Fibroblast of gingiva (primary cell): ENCODE results near the gene EIF5A2.
A peak's percentile ranks its signal among the peaks of the same experiment; 100 is the strongest.
"Not testable (repeated sequence)": the region's sequence is repeated elsewhere in the genome, so short reads cannot be mapped to it uniquely, and the experiment has no call there.

Source experiments
- DNase-seq: peaks from one replicate; pipeline ENCODE4 v3.0.0-alpha.2; 2011; ENCODE audit warnings: low read depth

The EIF5A2 gene

GRCh38 chr3:170896781-170897180, 11.7 kb downstream of the EIF5A2 start:
- no peak for DNase-seq

GRCh38 chr3:170896333-170896732, 12.1 kb downstream of the EIF5A2 start:
- DNase-seq: not testable (repeated sequence)

GRCh38 chr3:170893895-170894294, 14.5 kb downstream of the EIF5A2 start:
- no peak for DNase-seq

GRCh38 chr3:170889630-170890029, 18.8 kb downstream of the EIF5A2 start:
- DNase-seq: no peak

- DNase-seq: peak; percentile 28
These were observed 19.3 kb downstream of the EIF5A2 start for GRCh38 chr3:170889132-170889531.

GRCh38 chr3:170884109-170884930, 24.1 kb downstream of the EIF5A2 start:
- DNase-seq: not testable (repeated sequence)

GRCh38 chr3:170878688-170879087, 29.7 kb downstream of the EIF5A2 start:
- DNase-seq: not testable (repeated sequence)

- DNase-seq: not testable (repeated sequence)
These were observed 31.1 kb downstream of the EIF5A2 start for GRCh38 chr3:170877311-170877710.

- no peak for DNase-seq
These were observed 31.9 kb downstream of the EIF5A2 start for GRCh38 chr3:170876537-170876936.

GRCh38 chr3:170869645-170870593, 38.5 kb downstream of the EIF5A2 start, which contains the start of gene RPL22L1:
TSS of gene RPL22L1 (minus strand) at chr3:170870195. CDS start at chr3:170870167, 28 bp downstream.
- DNase-seq: peak; percentile 96

- no peak for DNase-seq
These were observed 39.2 kb downstream of the EIF5A2 start for GRCh38 chr3:170869239-170869590.

GRCh38 chr3:170868577-170869238, 39.7 kb downstream of the EIF5A2 start:
- no peak for DNase-seq

GRCh38 chr3:170867143-170867937, 41.1 kb downstream of the EIF5A2 start:
- DNase-seq: no peak

- DNase-seq: no peak
These were observed 41.9 kb downstream of the EIF5A2 start for GRCh38 chr3:170866499-170866898.

GRCh38 chr3:170865209-170866094, 43.0 kb downstream of the EIF5A2 start:
- no peak for DNase-seq

GRCh38 chr3:170864525-170865208, 43.8 kb downstream of the EIF5A2 start:
- no peak for DNase-seq

GRCh38 chr3:170863816-170864215, 44.6 kb downstream of the EIF5A2 start:
- DNase-seq: no peak

- DNase-seq: peak; percentile 73
These were observed 45.6 kb downstream of the EIF5A2 start for GRCh38 chr3:170862618-170863374.

- no peak for DNase-seq
These were observed 49.8 kb downstream of the EIF5A2 start for GRCh38 chr3:170858599-170858998.
